Measurements from ENCODE around the gene DCK.
A peak's percentile ranks its signal among the peaks of the same experiment; 100 is the strongest.
"Not testable (repeated sequence)": the region's sequence is repeated elsewhere in the genome, so short reads cannot be mapped to it uniquely, and the experiment has no call there.

DCK gene

DNA sequence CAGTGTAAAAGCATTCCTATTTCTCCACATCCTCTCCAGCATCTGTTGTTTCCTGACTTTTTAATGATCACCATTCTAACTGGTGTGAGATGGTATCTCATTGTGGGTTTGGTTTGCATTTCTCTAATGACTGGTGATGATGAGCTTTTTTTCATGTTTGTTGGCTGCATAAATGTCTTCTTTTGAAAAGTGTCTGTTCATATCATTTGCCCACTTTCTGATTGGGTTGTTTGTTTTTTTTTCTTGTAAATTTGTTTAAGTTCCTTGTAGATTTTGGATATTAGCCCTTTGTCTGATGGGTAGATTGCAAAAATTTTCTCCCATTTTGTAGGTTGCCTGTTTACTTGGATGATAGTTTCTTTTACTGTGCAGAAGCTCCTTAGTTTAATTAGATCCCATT is 6.2 kb downstream of the DCK start:
- not testable (repeated sequence) for DNase-seq (ENCODE audit: low read depth, low spot score)

DNA sequence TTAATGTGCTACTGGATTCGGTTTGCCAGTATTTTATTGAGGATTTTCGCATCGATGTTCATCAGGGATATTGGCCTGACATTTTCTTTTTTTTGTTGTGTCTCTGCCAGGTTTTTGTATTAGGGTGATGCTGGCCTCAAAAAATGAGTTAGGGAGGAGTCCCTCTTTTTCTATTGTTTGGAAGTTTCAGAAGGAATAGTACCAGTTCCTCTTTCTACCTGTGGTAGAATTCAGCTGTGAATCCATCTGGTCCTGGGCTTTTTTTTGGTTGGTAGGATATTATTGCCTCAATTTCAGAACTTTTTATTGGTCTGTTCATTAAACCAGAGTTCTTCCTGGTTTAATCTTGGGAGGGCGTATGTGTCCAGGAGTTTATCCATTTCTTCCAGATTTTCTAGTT is 7.9 kb downstream of the DCK start:
- DNase-seq (ENCODE audit: low read depth, low spot score), result not testable (repeated sequence)

GRCh38 chr4:71004281-71004851 is 10.9 kb downstream of the DCK start:
- no peak for DNase-seq (ENCODE audit: low read depth, low spot score)

DNA sequence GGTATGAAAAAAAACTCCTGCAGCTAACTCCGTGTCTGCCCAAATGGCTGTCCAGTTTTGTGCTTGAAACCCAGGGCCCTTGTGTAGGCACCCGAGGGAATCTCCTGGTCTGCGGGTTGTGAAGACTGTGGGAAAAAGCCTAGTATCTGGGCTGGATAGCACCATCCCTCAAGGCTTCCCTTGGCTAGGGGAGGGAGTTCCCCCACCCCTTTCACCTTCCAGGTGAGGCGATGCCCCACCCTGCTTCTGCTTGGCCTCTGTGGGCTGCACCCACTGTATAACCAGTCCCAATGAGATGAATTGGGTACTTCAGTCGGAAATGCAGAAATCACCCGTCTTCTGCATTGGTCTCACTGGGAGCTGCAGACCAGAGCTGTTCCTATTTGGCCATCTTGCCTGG is 11.6 kb downstream of the DCK start:
- not testable (repeated sequence) for DNase-seq (ENCODE audit: low read depth, low spot score)

GRCh38 chr4:71006203-71006907 is 12.9 kb downstream of the DCK start:
- DNase-seq (ENCODE audit: low read depth, low spot score), result no peak

GRCh38 chr4:71008196-71008595 is 14.7 kb downstream of the DCK start:
- no peak for DNase-seq (ENCODE audit: low read depth, low spot score)

DNA sequence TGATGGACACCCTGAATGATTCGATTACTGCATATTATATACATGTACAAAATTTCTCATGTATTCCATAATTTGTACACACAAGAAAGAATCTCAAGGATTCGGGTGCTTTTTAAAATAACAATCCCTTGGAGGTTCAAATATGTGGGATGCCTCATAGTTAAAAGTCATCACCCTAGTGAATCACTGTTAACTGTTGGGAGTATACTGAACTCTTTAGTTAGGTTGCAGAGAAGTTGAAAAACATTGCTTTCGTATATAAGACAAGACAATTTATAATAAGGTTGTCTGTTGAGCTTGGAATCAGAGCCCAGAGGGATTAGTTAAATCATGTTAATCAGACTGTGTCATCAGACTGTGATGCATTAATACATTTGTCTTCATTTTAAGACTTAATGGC is 15.6 kb downstream of the DCK start:
- DNase-seq (ENCODE audit: low read depth, low spot score), result no peak

- DNase-seq (ENCODE audit: low read depth, low spot score), result peak; percentile 65
Observed at GRCh38 chr4:71009890-71010588, 16.6 kb downstream of the DCK start.

DNA sequence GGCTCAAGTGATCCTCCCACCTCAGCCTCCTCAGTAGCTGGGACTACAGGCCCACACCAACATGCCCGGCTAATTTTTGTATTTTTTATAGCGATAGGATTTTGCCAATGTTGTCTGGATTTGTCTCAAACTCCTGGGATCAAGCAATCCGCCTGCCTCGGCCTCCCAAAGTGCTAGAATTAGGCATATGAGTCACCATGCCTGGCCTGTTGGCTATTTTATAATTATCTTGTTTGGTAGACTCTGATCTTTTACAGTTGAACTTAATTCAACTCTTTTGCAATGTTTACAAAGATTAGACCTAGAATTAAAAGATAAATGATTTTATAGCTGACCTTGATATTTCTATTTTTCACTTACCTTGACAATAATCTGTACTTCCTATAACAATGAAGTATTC is 18.0 kb downstream of the DCK start:
- DNase-seq (ENCODE audit: low read depth, low spot score), result no peak

GRCh38 chr4:71017391-71017790 is 23.9 kb downstream of the DCK start:
- DNase-seq (ENCODE audit: low read depth, low spot score), result not testable (repeated sequence)

- peak; percentile 41 for DNase-seq (ENCODE audit: low read depth, low spot score)
Observed at GRCh38 chr4:71020611-71021010, 27.2 kb downstream of the DCK start.

GRCh38 chr4:71025654-71026053 is 32.2 kb downstream of the DCK start:
- no peak for DNase-seq (ENCODE audit: low read depth, low spot score)

GRCh38 chr4:71026086-71026485 is 32.6 kb downstream of the DCK start:
- DNase-seq (ENCODE audit: low read depth, low spot score), result peak; percentile 82

GRCh38 chr4:71027611-71028010 is 34.2 kb downstream of the DCK start:
- DNase-seq (ENCODE audit: low read depth, low spot score), result no peak

- peak; percentile 6 for DNase-seq (ENCODE audit: low read depth, low spot score)
Observed at GRCh38 chr4:71029504-71029903, 36.1 kb downstream of the DCK start.

- DNase-seq (ENCODE audit: low read depth, low spot score), result peak; percentile 80
Observed at GRCh38 chr4:71032106-71032505, 38.7 kb downstream of the DCK start.

- no peak for DNase-seq (ENCODE audit: low read depth, low spot score)
Observed at GRCh38 chr4:71045256-71045655, 51.8 kb downstream of the DCK start.

DNA sequence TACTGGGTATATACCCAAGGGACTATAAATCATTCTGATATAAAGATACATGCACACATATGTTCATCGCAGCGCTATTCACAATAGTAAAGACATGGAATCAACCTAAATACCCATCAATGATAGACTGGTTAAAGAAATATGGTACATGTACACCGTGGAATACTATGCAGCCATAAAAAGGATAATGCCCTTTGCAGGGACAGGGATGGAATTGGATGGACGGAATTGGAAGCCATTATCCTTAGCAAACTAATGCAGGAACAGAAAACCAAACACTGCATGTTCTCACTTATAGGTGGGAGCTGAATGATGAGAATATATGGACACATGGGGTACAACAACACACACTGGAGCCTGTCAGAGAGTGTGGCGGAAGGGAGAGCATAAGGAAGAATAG is 55.9 kb downstream of the DCK start:
- no peak for DNase-seq (ENCODE audit: low read depth, low spot score)

- DNase-seq (ENCODE audit: low read depth, low spot score), result no peak
Observed at GRCh38 chr4:71050809-71051208, 57.4 kb downstream of the DCK start.

GRCh38 chr4:71052034-71052433 is 58.6 kb downstream of the DCK start:
- no peak for DNase-seq (ENCODE audit: low read depth, low spot score)

GRCh38 chr4:71052716-71053115 is 59.3 kb downstream of the DCK start:
- DNase-seq (ENCODE audit: low read depth, low spot score), result no peak

- not testable (repeated sequence) for DNase-seq (ENCODE audit: low read depth, low spot score)
Observed at GRCh38 chr4:71053613-71054012, 60.2 kb downstream of the DCK start.

DNA sequence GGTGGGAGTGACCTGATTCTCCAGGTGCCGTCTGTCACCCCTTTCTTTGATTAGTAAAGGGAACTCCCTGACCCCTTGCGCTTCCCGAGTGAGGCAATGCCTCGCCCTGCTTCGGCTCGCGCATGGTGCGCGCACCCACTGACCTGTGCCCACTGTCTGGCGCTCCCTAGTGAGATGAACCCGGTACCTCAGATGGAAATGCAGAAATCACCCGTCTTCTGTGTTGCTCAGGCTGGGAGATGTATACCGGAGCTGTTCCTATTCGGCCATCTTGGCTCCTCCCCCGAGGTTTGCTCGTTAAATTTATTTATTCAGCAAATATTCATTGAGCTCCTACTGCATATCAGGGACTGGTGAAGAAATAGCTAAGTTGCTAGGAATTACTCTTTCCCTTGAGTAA is 66.1 kb downstream of the DCK start:
- not testable (repeated sequence) for DNase-seq (ENCODE audit: low read depth, low spot score)
